HCT116 (cell line): ENCODE measurements around the gene SUPT4H1.
A peak's percentile ranks its signal among the peaks of the same experiment; 100 is the strongest.

ENCODE experiments used
- POLR2A ChIP-seq: IDR thresholded peaks from 2 replicates; pipeline ENCODE4 v1.7.0; 2011; ENCODE audit warnings: borderline replicate concordance; ENCODE audit not compliant: insufficient read depth, insufficient read length; ENCODE audit errors: extremely low read depth
- POLR2AphosphoS5 ChIP-seq: IDR thresholded peaks from 2 replicates; pipeline ENCODE4 v1.6.1; 2011; ENCODE audit warnings: mild to moderate bottlenecking, low read depth, low read length, moderate library complexity
- TF ChIP-seq, protein P1 (sequence below), 3 experiments: fragments of 200-600 bp in 1 of 3; sonication (generic) in 1 of 3; IDR thresholded peaks in 2 of 3; conservative IDR thresholded peaks in 1 of 3; 2 replicates each; pipeline ENCODE4 v1.5.1; 2012 to 2017; ENCODE audit warnings: low read depth in 2 of 3, low read length in 2 of 3, antibody characterized with exemption in 1 of 3, borderline replicate concordance in 1 of 3, control low read depth in 1 of 3, mild to moderate bottlenecking in 1 of 3, mixed read lengths in 1 of 3, mixed run types in 1 of 3, moderate library complexity in 1 of 3; ENCODE audit not compliant: insufficient read depth in 1 of 3
- TF ChIP-seq, protein P2 (sequence below): IDR thresholded peaks from 2 replicates; pipeline ENCODE4 v1.6.1; 2012; ENCODE audit warnings: low read depth

DNA sequence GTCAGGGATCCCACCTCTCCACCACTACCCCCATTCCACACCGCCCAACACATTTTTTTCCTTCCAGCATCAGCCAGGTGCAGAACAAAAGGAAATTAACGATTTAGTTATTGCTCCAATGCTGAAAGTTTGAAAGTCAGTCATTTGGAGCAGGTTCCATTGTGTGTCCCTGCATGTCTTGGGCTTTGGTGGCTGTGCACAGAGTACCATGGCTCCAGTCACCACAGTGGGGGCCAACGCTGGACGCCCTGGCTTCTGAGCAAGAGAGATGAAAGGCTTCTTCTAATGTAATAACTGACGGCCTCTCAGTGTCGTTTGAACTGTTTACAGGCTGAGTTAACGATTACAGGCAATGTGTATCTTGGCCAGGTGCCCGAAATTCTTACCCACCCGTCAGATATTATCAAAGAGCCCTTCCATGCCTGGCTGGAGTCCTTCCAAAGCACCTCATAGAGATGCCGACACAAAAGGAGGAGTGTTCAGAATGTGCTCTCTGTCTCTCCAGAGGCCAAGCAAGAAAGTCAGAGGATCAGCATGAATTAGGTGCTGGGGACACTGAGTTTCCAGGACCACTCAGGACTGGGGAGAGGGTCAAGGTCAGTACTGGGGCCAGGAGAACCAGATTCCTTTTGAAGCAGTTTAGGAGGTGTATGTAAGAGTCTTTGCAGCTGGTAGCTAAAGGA, 39.4 kb upstream of the SUPT4H1 start:
- TF ChIP-seq POLR2AphosphoS5 (peak; percentile 97), POLR2A (no peak)
- TF ChIP-seq, protein P1, sequence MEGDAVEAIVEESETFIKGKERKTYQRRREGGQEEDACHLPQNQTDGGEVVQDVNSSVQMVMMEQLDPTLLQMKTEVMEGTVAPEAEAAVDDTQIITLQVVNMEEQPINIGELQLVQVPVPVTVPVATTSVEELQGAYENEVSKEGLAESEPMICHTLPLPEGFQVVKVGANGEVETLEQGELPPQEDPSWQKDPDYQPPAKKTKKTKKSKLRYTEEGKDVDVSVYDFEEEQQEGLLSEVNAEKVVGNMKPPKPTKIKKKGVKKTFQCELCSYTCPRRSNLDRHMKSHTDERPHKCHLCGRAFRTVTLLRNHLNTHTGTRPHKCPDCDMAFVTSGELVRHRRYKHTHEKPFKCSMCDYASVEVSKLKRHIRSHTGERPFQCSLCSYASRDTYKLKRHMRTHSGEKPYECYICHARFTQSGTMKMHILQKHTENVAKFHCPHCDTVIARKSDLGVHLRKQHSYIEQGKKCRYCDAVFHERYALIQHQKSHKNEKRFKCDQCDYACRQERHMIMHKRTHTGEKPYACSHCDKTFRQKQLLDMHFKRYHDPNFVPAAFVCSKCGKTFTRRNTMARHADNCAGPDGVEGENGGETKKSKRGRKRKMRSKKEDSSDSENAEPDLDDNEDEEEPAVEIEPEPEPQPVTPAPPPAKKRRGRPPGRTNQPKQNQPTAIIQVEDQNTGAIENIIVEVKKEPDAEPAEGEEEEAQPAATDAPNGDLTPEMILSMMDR (IDR thresholded peaks at IDR 0.05 in 2 of 3, conservative IDR thresholded peaks at IDR 0.05 in 1 of 3; ENCODE audit: borderline replicate concordance in 1 of 3, insufficient read depth in 1 of 3, low read depth in 2 of 3, low read length in 2 of 3), result no peak
- TF ChIP-seq, protein P2, sequence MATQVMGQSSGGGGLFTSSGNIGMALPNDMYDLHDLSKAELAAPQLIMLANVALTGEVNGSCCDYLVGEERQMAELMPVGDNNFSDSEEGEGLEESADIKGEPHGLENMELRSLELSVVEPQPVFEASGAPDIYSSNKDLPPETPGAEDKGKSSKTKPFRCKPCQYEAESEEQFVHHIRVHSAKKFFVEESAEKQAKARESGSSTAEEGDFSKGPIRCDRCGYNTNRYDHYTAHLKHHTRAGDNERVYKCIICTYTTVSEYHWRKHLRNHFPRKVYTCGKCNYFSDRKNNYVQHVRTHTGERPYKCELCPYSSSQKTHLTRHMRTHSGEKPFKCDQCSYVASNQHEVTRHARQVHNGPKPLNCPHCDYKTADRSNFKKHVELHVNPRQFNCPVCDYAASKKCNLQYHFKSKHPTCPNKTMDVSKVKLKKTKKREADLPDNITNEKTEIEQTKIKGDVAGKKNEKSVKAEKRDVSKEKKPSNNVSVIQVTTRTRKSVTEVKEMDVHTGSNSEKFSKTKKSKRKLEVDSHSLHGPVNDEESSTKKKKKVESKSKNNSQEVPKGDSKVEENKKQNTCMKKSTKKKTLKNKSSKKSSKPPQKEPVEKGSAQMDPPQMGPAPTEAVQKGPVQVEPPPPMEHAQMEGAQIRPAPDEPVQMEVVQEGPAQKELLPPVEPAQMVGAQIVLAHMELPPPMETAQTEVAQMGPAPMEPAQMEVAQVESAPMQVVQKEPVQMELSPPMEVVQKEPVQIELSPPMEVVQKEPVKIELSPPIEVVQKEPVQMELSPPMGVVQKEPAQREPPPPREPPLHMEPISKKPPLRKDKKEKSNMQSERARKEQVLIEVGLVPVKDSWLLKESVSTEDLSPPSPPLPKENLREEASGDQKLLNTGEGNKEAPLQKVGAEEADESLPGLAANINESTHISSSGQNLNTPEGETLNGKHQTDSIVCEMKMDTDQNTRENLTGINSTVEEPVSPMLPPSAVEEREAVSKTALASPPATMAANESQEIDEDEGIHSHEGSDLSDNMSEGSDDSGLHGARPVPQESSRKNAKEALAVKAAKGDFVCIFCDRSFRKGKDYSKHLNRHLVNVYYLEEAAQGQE, result no peak
